ENCODE results near the gene EPDR1. TPM values are rescaled to one million over a fixed set of nuclear protein-coding genes. Genes with fewer than 3 reads are reported as not detected.

EPDR1 gene
- total and polyA plus RNA-seq, 2 of the 4 experiments (the other 2 are of a cell fraction), result under 0.01 to 0.09 TPM

DNA sequence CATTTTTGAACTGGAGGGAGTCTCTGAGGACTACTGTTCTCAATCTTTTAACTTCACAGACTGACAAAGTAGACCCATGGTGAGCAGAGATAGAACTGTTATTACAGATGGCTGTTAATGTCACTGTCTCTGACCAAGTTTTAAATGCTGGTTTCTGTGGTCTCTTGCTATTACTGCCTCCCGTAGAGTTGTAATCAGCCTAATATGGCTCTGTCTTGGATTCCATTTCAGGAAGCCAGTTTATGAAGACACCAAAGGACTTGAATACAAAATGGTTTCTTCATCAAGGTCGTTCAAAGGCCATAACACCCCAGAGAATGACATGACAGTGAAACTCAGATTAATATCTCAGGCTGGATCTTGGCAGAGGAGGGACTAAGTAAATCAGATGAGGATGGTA is 7.7 kb upstream of the EPDR1 start:
- no peaks in the 10 kb centered on the region for H3K9me3 ChIP-seq (ENCODE audit: control insufficient read depth, insufficient read depth, low read length)
- no peak overlapping the region for H4K8ac ChIP-seq (ENCODE audit: low read depth in 2 of 2, low read length in 2 of 2)
- no peak overlapping the region for H3K56ac ChIP-seq (ENCODE audit: extremely low read depth, insufficient read depth, low read length)
- H3K27ac ChIP-seq (ENCODE audit: insufficient read depth, low read length), result no peak overlapping the region
- H3K4me3 ChIP-seq (ENCODE audit: insufficient read depth, low read depth, low read length), result no peak overlapping the region
- no peak overlapping the region for H2BK15ac ChIP-seq (ENCODE audit: low read depth, low read length)
- no peak overlapping the region for H2AFZ ChIP-seq (replicated peaks; ENCODE audit: low read length, poor library complexity)
- no peak overlapping the region for H3K4ac ChIP-seq (ENCODE audit: low read depth, low read length)
- H3K18ac ChIP-seq (ENCODE audit: low read depth, low read length), result no peak overlapping the region
- dilution Hi-C loops (cut with HindIII; ENCODE audit: low sequenced_read_pairs, unreplicated experiment), result no loop called here
- CTCF ChIA-PET, result no interaction called here
- DNase-seq, result no peak
- intact Hi-C loops (cut with micrococcal nuclease), result no loop called here
- no peak overlapping the region for H3K14ac ChIP-seq (replicated peaks; ENCODE audit: low read depth, low read length)
- no peaks in the 10 kb centered on the region for H3K36me3 ChIP-seq (ENCODE audit: control insufficient read depth, insufficient read depth, low read length)
- 80% methylated on average over 1 of the region's 2 CpGs; no CpG with 5 or more reads in 1 of the 2 experiments for WGBS, 2 experiments (ENCODE audit: extremely low coverage in 2 of 2, insufficient read length in 1 of 2)
- TF ChIP-seq MAFK (IDR thresholded peaks at IDR 0.05; ENCODE audit: low read depth, low read length) (no peak), POLR2A (IDR thresholded peaks at IDR 0.05; ENCODE audit: low read depth, low read length) (no peak), MXI1 (IDR thresholded peaks at IDR 0.05; ENCODE audit: borderline replicate concordance, low read depth, low read length) (no peak), CEBPB (IDR thresholded peaks at IDR 0.05; ENCODE audit: low read depth, low read length) (no peak), RFX5 (IDR thresholded peaks at IDR 0.05; ENCODE audit: low read depth, low read length) (no peak), RCOR1 (IDR thresholded peaks at IDR 0.05; ENCODE audit: insufficient replicate concordance, low read length) (no peak), NFE2L2 (IDR thresholded peaks at IDR 0.05; ENCODE audit: low read depth, low read length) (no peak), SMC3 (IDR thresholded peaks at IDR 0.05; ENCODE audit: low read depth, low read length) (no peak), CHD1 (IDR thresholded peaks at IDR 0.05; ENCODE audit: low read depth, low read length) (no peak), RAD21 (IDR thresholded peaks at IDR 0.05; ENCODE audit: low read length) (no peak), MAZ (IDR thresholded peaks at IDR 0.05; ENCODE audit: borderline replicate concordance, low read depth, low read length) (no peak), FOS (IDR thresholded peaks at IDR 0.05; ENCODE audit: low read depth, low read length) (no peak), BHLHE40 (IDR thresholded peaks at IDR 0.05; ENCODE audit: low read depth, low read length) (no peak)
- TF ChIP-seq, protein P1, sequence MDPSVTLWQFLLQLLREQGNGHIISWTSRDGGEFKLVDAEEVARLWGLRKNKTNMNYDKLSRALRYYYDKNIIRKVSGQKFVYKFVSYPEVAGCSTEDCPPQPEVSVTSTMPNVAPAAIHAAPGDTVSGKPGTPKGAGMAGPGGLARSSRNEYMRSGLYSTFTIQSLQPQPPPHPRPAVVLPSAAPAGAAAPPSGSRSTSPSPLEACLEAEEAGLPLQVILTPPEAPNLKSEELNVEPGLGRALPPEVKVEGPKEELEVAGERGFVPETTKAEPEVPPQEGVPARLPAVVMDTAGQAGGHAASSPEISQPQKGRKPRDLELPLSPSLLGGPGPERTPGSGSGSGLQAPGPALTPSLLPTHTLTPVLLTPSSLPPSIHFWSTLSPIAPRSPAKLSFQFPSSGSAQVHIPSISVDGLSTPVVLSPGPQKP (IDR thresholded peaks at IDR 0.05; ENCODE audit: borderline replicate concordance, low read depth, low read length), result no peak
- TF ChIP-seq, protein P2, sequence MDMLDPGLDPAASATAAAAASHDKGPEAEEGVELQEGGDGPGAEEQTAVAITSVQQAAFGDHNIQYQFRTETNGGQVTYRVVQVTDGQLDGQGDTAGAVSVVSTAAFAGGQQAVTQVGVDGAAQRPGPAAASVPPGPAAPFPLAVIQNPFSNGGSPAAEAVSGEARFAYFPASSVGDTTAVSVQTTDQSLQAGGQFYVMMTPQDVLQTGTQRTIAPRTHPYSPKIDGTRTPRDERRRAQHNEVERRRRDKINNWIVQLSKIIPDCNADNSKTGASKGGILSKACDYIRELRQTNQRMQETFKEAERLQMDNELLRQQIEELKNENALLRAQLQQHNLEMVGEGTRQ (IDR thresholded peaks at IDR 0.05; ENCODE audit: low read depth, low read length), result no peak
- TF ChIP-seq, protein P3, sequence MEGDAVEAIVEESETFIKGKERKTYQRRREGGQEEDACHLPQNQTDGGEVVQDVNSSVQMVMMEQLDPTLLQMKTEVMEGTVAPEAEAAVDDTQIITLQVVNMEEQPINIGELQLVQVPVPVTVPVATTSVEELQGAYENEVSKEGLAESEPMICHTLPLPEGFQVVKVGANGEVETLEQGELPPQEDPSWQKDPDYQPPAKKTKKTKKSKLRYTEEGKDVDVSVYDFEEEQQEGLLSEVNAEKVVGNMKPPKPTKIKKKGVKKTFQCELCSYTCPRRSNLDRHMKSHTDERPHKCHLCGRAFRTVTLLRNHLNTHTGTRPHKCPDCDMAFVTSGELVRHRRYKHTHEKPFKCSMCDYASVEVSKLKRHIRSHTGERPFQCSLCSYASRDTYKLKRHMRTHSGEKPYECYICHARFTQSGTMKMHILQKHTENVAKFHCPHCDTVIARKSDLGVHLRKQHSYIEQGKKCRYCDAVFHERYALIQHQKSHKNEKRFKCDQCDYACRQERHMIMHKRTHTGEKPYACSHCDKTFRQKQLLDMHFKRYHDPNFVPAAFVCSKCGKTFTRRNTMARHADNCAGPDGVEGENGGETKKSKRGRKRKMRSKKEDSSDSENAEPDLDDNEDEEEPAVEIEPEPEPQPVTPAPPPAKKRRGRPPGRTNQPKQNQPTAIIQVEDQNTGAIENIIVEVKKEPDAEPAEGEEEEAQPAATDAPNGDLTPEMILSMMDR (conservative IDR thresholded peaks at IDR 0.05; ENCODE audit: low read depth, low read length), result no peak
- H3K23ac ChIP-seq (ENCODE audit: low read depth, low read length), result no peak overlapping the region
- in situ Hi-C loops (cut with MboI; ENCODE audit: low sequenced_read_pairs), result no loop called here
- H4K5ac ChIP-seq (ENCODE audit: low read depth, low read length), result no peak overlapping the region
- H3K79me1 ChIP-seq (ENCODE audit: low read depth in 1 of 2, low read length in 2 of 2), result no peaks in the 10 kb centered on the region
- peaks cover 3% of the 10 kb centered on the region; the same call in 1 of the 2 replicates for H3K27me3 ChIP-seq (ENCODE audit: control insufficient read depth, insufficient read depth, low read length)
- no peaks in the 10 kb centered on the region for H4K20me1 ChIP-seq (ENCODE audit: insufficient read depth, low read length)
- no peaks in the 10 kb centered on the region for H3K9me1 ChIP-seq (ENCODE audit: insufficient read depth, low read length)
- H2BK120ac ChIP-seq (ENCODE audit: low read depth, low read length), result no peak overlapping the region
- POLR2A ChIA-PET (ENCODE audit: unreplicated experiment), result no interaction called here
- no peak overlapping the region for H2AK9ac ChIP-seq (replicated peaks; ENCODE audit: low read depth, low read length, poor library complexity)
- H2BK20ac ChIP-seq (ENCODE audit: low read depth, low read length), result no peak overlapping the region
- H4K91ac ChIP-seq (ENCODE audit: insufficient read depth, low read depth, low read length), result no peak overlapping the region
- ATAC-seq (ENCODE audit: low read depth), result no peak
- no peak overlapping the region for H2AK5ac ChIP-seq (ENCODE audit: low read depth, low read length)
- BruUV-seq (replicated peaks), result no TSS peak
- H3K9ac ChIP-seq (ENCODE audit: low read depth, low read length), result no peak overlapping the region
- no peak overlapping the region for H2BK5ac ChIP-seq (ENCODE audit: low read depth, low read length, poor library complexity, severe bottlenecking)
- no peak overlapping the region for H3K4me2 ChIP-seq (ENCODE audit: low read depth, low read length)
- H3K4me1 ChIP-seq (ENCODE audit: control insufficient read depth, insufficient read depth, low read length), result no peaks in the 10 kb centered on the region
